ENCODE data around the gene CDKAL1. TPM values are rescaled to one million over a fixed set of nuclear protein-coding genes. Genes with fewer than 3 reads are reported as not detected.

The CDKAL1 gene
- total and polyA plus RNA-seq, 10 of the 15 experiments (the other 5 are each of a cell fraction or from before 2014, with no cell fraction given): 10.7 to 26.9 (median 17.3) TPM

GRCh38 chr6:21109391-21110178 is 575.3 kb downstream of the CDKAL1 start (continued):
- TF ChIP-seq ZNF687 (IDR thresholded peaks at IDR 0.05) (no peak), HSF1 (IDR thresholded peaks at IDR 0.05; ENCODE audit: low read depth, low read length) (no peak), MEF2A (IDR thresholded peaks at IDR 0.05; ENCODE audit: insufficient read depth, low read depth, low read length) (0 out of 2 replicates have a peak, but pooled peaks have one; percentile 21), HDAC6 (IDR thresholded peaks at IDR 0.05; ENCODE audit: unreplicated experiment) (no peak), CBFB (IDR thresholded peaks at IDR 0.05; ENCODE audit: low read depth) (no peak), ZBTB11 (CRISPR knock-in tag; IDR thresholded peaks at IDR 0.05) (no peak), WRNIP1 (IDR thresholded peaks at IDR 0.05; ENCODE audit: borderline replicate concordance, low read depth, low read length) (no peak), RCOR1 (conservative IDR thresholded peaks at IDR 0.05; ENCODE audit: low read depth, low read length) (no peak), NFXL1 (IDR thresholded peaks at IDR 0.05; ENCODE audit: borderline replicate concordance) (no peak), NKRF (conservative IDR thresholded peaks at IDR 0.05) (no peak), ZNF274 (IDR thresholded peaks at IDR 0.05; ENCODE audit: insufficient read depth, insufficient read length) (no peak), IRF4 (IDR thresholded peaks at IDR 0.05; ENCODE audit: low read depth, low read length) (no peak), MXI1 (IDR thresholded peaks at IDR 0.05; ENCODE audit: low read depth, low read length) (no peak), EED (IDR thresholded peaks at IDR 0.05; ENCODE audit: low read depth) (no peak), KLF5 (IDR thresholded peaks at IDR 0.05; ENCODE audit: partially characterized antibody) (no peak), MEF2B (IDR thresholded peaks at IDR 0.05; ENCODE audit: partially characterized antibody, poor library complexity, severe bottlenecking) (no peak), KDM1A (IDR thresholded peaks at IDR 0.05; ENCODE audit: borderline replicate concordance) (no peak), HCFC1 (IDR thresholded peaks at IDR 0.05; ENCODE audit: low read length) (no peak), NR2F1 (conservative IDR thresholded peaks at IDR 0.05) (no peak)
